Measurements from ENCODE around the gene HYAL2. TPM values are rescaled to one million over a fixed set of nuclear protein-coding genes. Genes with fewer than 3 reads are reported as not detected.

Gene HYAL2
- total RNA-seq, 1 donor from 2014 or later = 16.3 TPM

GRCh38 chr3:50268276-50268675 lies 54.3 kb downstream of the HYAL2 start:
- Mint-ChIP-seq H3K36me3 (ENCODE audit: low read depth) (no peaks in the 10 kb centered on the region), H3K27me3 (peaks cover 30% of the 10 kb centered on the region), H3K4me3 (no peak overlapping the region), H3K4me1 (peaks cover 12% of the 10 kb centered on the region), H3K27ac (no peak overlapping the region), H3K9me3 (no peaks in the 10 kb centered on the region)
- intact Hi-C loops (cut with micrococcal nuclease) = no loop called here
- no peak for DNase-seq

Other genes starting within 250 kb of the HYAL2 start
- 154 and 161 TPM in 2 replicates for gene RBM5, start 233.8 kb downstream of the HYAL2 start, total RNA-seq
- gene SEMA3F, start 167.4 kb downstream of the HYAL2 start, total RNA-seq = 0.14 and 0.31 TPM in 2 replicates
- not detected in 2 replicates for gene GNAT1, start 131.1 kb downstream of the HYAL2 start, total RNA-seq
- not detected in 2 replicates for gene SLC38A3, start 117.5 kb downstream of the HYAL2 start, total RNA-seq
- 225 and 232 TPM in 2 replicates for gene GNAI2, start 86.5 kb downstream of the HYAL2 start, total RNA-seq
- 0.45 and 0.82 TPM in 2 replicates for gene SEMA3B, start 53.6 kb downstream of the HYAL2 start, total RNA-seq
- not detected in 2 replicates for gene LSMEM2, start 43.7 kb downstream of the HYAL2 start, total RNA-seq
- gene IFRD2, start 30.3 kb downstream of the HYAL2 start, total RNA-seq = 231 and 233 TPM in 2 replicates
- gene HYAL3, start 23.3 kb downstream of the HYAL2 start, total RNA-seq = 7.1 and 7.3 TPM in 2 replicates
- gene NAA80, start 23.3 kb downstream of the HYAL2 start, total RNA-seq = 17.3 and 20.0 TPM in 2 replicates
- 0.28 and 0.50 TPM in 2 replicates for gene HYAL1, start 19.2 kb downstream of the HYAL2 start, total RNA-seq
- 24.4 and 25.0 TPM in 2 replicates for gene TUSC2, start 5.5 kb upstream of the HYAL2 start, total RNA-seq
- 68.3 and 68.8 TPM in 2 replicates for gene RASSF1, start 18.1 kb upstream of the HYAL2 start, total RNA-seq
- 1.2 and 1.3 TPM in 2 replicates for gene ZMYND10, start 23.0 kb upstream of the HYAL2 start, total RNA-seq
- gene NPRL2, start 28.0 kb upstream of the HYAL2 start, total RNA-seq = 38.1 and 43.0 TPM in 2 replicates
- 23.9 and 27.0 TPM in 2 replicates for gene CYB561D2, start 28.1 kb upstream of the HYAL2 start, total RNA-seq
- gene TMEM115, start 36.8 kb upstream of the HYAL2 start, total RNA-seq = 20.3 and 20.5 TPM in 2 replicates
- 0.23 and 0.62 TPM in 2 replicates for gene CACNA2D2, start 180.9 kb upstream of the HYAL2 start, total RNA-seq
- 32.6 and 35.4 TPM in 2 replicates for gene C3orf18, start 245.0 kb upstream of the HYAL2 start, total RNA-seq
- gene HEMK1, start 246.8 kb upstream of the HYAL2 start, total RNA-seq = 62.9 and 66.0 TPM in 2 replicates